ENCODE measurements around the gene SGTA. TPM values are rescaled to one million over a fixed set of nuclear protein-coding genes. Genes with fewer than 3 reads are reported as not detected.

Gene SGTA
- total RNA-seq, 1 experiment from 2014 or later, result 109 TPM

GRCh38 chr19:2765376-2765775 lies 17.7 kb downstream of the SGTA start:
- intact Hi-C loops (cut with micrococcal nuclease), result no loop called here
- peaks cover 30 to 38% of the 10 kb centered on the region in 2 experiments; a peak in 3 of 4 replicates for H3K36me3 ChIP-seq (ENCODE audit: control insufficient read depth in 1 of 2, insufficient read depth in 2 of 2, low read length in 2 of 2)
- no peaks in the 10 kb centered on the region for H3K4me1 ChIP-seq (ENCODE audit: control insufficient read depth in 1 of 2, insufficient read depth in 2 of 2, low read length in 2 of 2)
- no peak overlapping the region for H3K9ac ChIP-seq (ENCODE audit: low read length)
- TF ChIP-seq CEBPB (IDR thresholded peaks at IDR 0.05; ENCODE audit: low read depth) (no peak), EZH2 (IDR thresholded peaks at IDR 0.05) (no peak), EGR1 (IDR thresholded peaks at IDR 0.05; ENCODE audit: low read depth) (no peak), TCF7L2 (IDR thresholded peaks at IDR 0.05; ENCODE audit: borderline replicate concordance, extremely low read depth, insufficient read depth, insufficient read length) (no peak), SRF (IDR thresholded peaks at IDR 0.05; ENCODE audit: low read depth) (no peak), ZBTB33 (IDR thresholded peaks at IDR 0.05; ENCODE audit: extremely low read depth, insufficient replicate concordance, low read length) (no peak), RAD21 (IDR thresholded peaks at IDR 0.05; ENCODE audit: low read depth) (no peak), SIN3A (IDR thresholded peaks at IDR 0.05; ENCODE audit: low read depth) (no peak)
- H3K4me3 ChIP-seq (replicated peaks in 1 of 2; ENCODE audit: low read depth in 1 of 2, low read length in 2 of 2), result no peak overlapping the region
- no peaks in the 10 kb centered on the region for H4K20me1 ChIP-seq (ENCODE audit: insufficient read depth)
- no peaks in the 10 kb centered on the region for H3K27me3 ChIP-seq (ENCODE audit: insufficient read depth, low read length)
- H3K4me2 ChIP-seq (ENCODE audit: low read length), result no peak overlapping the region
- no peak overlapping the region for H2AFZ ChIP-seq (ENCODE audit: low read depth, low read length, poor library complexity, severe bottlenecking)
- no peaks in the 10 kb centered on the region for H3K9me3 ChIP-seq (ENCODE audit: control insufficient read depth in 1 of 2, insufficient read depth in 1 of 2, low read depth in 1 of 2, low read length in 2 of 2)
- no peak overlapping the region for H3K27ac ChIP-seq (ENCODE audit: low read depth, low read length)
- peaks cover 38% of the 10 kb centered on the region for H3K79me2 ChIP-seq (ENCODE audit: insufficient read depth, low read length)
- ChIA-PET CTCF (no interaction called here), RAD21 (ENCODE audit: low non-redundant PET in 1 of 2, low total read pairs in 2 of 2, uncharacterized antibody in 2 of 2, unreplicated experiment in 2 of 2) (no interaction called here), POLR2A (no interaction called here)
- DNase-seq (ENCODE audit: low read depth, low spot score) (no peak), ATAC-seq (no peak)
- BruUV-seq (replicated peaks), result no TSS peak
- no peaks in the 10 kb centered on the region for H3K9me2 ChIP-seq (ENCODE audit: insufficient read depth)

- H3K9ac ChIP-seq (ENCODE audit: low read length), result no peak overlapping the region
- POLR2A ChIA-PET, result no interaction called here
- peaks cover 33% of the 10 kb centered on the region for H3K79me2 ChIP-seq (ENCODE audit: insufficient read depth, low read length)
- no peak overlapping the region for H2AFZ ChIP-seq (ENCODE audit: low read depth, low read length, poor library complexity, severe bottlenecking)
- H4K20me1 ChIP-seq (ENCODE audit: insufficient read depth), result no peaks in the 10 kb centered on the region
- no peak overlapping the region for H3K4me2 ChIP-seq (ENCODE audit: low read length)
- DNase-seq (ENCODE audit: low read depth, low spot score) (no peak), ATAC-seq (no peak)
- H3K9me3 ChIP-seq (ENCODE audit: control insufficient read depth in 1 of 2, insufficient read depth in 1 of 2, low read depth in 1 of 2, low read length in 2 of 2), result no peaks in the 10 kb centered on the region
- no peaks in the 10 kb centered on the region for H3K27me3 ChIP-seq (ENCODE audit: insufficient read depth, low read length)
- no peaks in the 10 kb centered on the region for H3K9me2 ChIP-seq (ENCODE audit: insufficient read depth)
- H3K4me3 ChIP-seq (replicated peaks in 1 of 2; ENCODE audit: low read depth in 1 of 2, low read length in 2 of 2), result no peak overlapping the region
- no TSS peak for BruUV-seq (replicated peaks)
- TF ChIP-seq EZH2phosphoT487 (IDR thresholded peaks at IDR 0.05; ENCODE audit: borderline replicate concordance), result no peak
- TF ChIP-seq POLR2A (IDR thresholded peaks at IDR 0.05; ENCODE audit: borderline replicate concordance, extremely low read depth, insufficient read depth, insufficient read length), result no peak
- no peak for TF ChIP-seq SP1 (IDR thresholded peaks at IDR 0.05; ENCODE audit: low read depth)
- TF ChIP-seq REST (IDR thresholded peaks at IDR 0.05; ENCODE audit: low read depth), result no peak
- TF ChIP-seq CEBPB (IDR thresholded peaks at IDR 0.05; ENCODE audit: low read depth), result no peak
- no peak for TF ChIP-seq RAD21 (IDR thresholded peaks at IDR 0.05; ENCODE audit: low read depth)
- no peak for TF ChIP-seq JUND (IDR thresholded peaks at IDR 0.05)
- TF ChIP-seq YY1 (IDR thresholded peaks at IDR 0.05; ENCODE audit: extremely low read depth, insufficient replicate concordance, low read depth, low read length), result no peak
- TF ChIP-seq EZH2 (IDR thresholded peaks at IDR 0.05), result no peak
- TF ChIP-seq ELF1 (IDR thresholded peaks at IDR 0.05; ENCODE audit: borderline replicate concordance, low read depth), result no peak
- no peak for TF ChIP-seq TCF7L2 (IDR thresholded peaks at IDR 0.05; ENCODE audit: borderline replicate concordance, extremely low read depth, insufficient read depth, insufficient read length)
- peaks cover 30 to 35% of the 10 kb centered on the region in 2 experiments; a peak in 3 of 4 replicates for H3K36me3 ChIP-seq (ENCODE audit: control insufficient read depth in 1 of 2, insufficient read depth in 2 of 2, low read length in 2 of 2)
- no peaks in the 10 kb centered on the region for H3K4me1 ChIP-seq (ENCODE audit: control insufficient read depth in 1 of 2, insufficient read depth in 2 of 2, low read length in 2 of 2)
- RAD21 ChIA-PET (ENCODE audit: low non-redundant PET in 1 of 2, low total read pairs in 2 of 2, uncharacterized antibody in 2 of 2, unreplicated experiment in 2 of 2), result no interaction called here
- intact Hi-C loops (cut with micrococcal nuclease), result no loop called here
- H3K27ac ChIP-seq (ENCODE audit: low read depth, low read length), result no peak overlapping the region
- CTCF ChIA-PET, result no interaction called here
Observed at GRCh38 chr19:2764945-2765344, 18.1 kb downstream of the SGTA start.

Measured in HCT116 (cell line).